Endometrial microvascular endothelial cells (primary cell): ENCODE measurements around the gene ROBO4. TPM values are rescaled to one million over a fixed set of nuclear protein-coding genes. Genes with fewer than 3 reads are reported as not detected.

Experiments
- total RNA-seq: library from RNA; depleted of rRNA; stranded (reverse); fragments of >200 nt; gene quantifications from one replicate; pipeline ENCODE4 v1.2.3, GENCODE V29; 2015; ENCODE audit errors: inconsistent ontology term

ROBO4 gene
- total RNA-seq, 1 donor from 2014 or later: 430 TPM

Other genes with a start within 250 kb of the ROBO4 start
- 19.3 TPM for gene SIAE, start 224.1 kb downstream of the ROBO4 start, total RNA-seq
- 16.8 TPM for gene SPA17, start 224.0 kb downstream of the ROBO4 start, total RNA-seq
- 14.6 TPM for gene NRGN, start 157.9 kb downstream of the ROBO4 start, total RNA-seq
- 0.46 TPM for gene VSIG2, start 145.6 kb downstream of the ROBO4 start, total RNA-seq
- gene ESAM, start 135.6 kb downstream of the ROBO4 start, total RNA-seq: 289 TPM
- 16.1 TPM for gene MSANTD2, start 97.5 kb downstream of the ROBO4 start, total RNA-seq
- gene ROBO3, start 32.4 kb downstream of the ROBO4 start, total RNA-seq: 9.9 TPM
- gene HEPN1, start 21.4 kb upstream of the ROBO4 start, total RNA-seq: not detected
- not detected for gene HEPACAM, start 38.2 kb upstream of the ROBO4 start, total RNA-seq
- 11.2 TPM for gene CCDC15, start 56.3 kb upstream of the ROBO4 start, total RNA-seq
- 2.3 TPM for gene SLC37A2, start 165.4 kb upstream of the ROBO4 start, total RNA-seq
- 50.9 TPM for gene TMEM218, start 213.8 kb upstream of the ROBO4 start, total RNA-seq